ENCODE data around the gene CUX1.

Gene CUX1

DNA sequence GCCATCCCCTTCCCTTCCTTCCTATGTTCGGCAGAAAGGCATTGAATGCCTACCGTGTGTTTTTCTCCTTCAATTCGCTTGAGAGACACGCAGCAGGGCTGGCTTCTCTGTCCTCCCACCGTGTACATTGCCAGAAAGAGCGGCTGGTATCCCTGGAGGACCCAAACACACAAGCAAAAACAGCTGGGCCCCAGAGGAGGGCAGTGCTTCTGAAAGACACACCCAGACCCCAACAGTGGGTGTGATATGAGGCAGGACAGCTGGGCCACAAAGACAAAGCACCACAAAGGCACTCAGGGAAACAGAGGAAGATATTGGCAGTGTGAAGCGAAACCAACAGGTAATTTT is 336.1 kb downstream of the CUX1 start:
- DNase-seq (ENCODE audit: insufficient read length, low spot score) = no peak
- no peak for FAIRE-seq
- TF ChIP-seq SPI1 (IDR thresholded peaks at IDR 0.05; ENCODE audit: low read depth, low read length) = no peak
- no peak for TF ChIP-seq TAF1 (IDR thresholded peaks at IDR 0.05; ENCODE audit: low read depth, low read length)
- TF ChIP-seq PAX5 (IDR thresholded peaks at IDR 0.05; ENCODE audit: insufficient read depth, low read length, severe bottlenecking) = no peak
- no peak for TF ChIP-seq POU2F2 (IDR thresholded peaks at IDR 0.05; ENCODE audit: low read depth, low read length)
- no peak for TF ChIP-seq POLR2A (IDR thresholded peaks at IDR 0.05; ENCODE audit: low read depth, low read length)
- TF ChIP-seq POLR2AphosphoS5 (IDR thresholded peaks at IDR 0.05; ENCODE audit: low read depth, low read length) = no peak

GRCh38 chr7:102154425-102154824 is 337.0 kb downstream of the CUX1 start:
- no peak for TF ChIP-seq POLR2AphosphoS5 (IDR thresholded peaks at IDR 0.05; ENCODE audit: low read depth, low read length)
- TF ChIP-seq PAX5 (IDR thresholded peaks at IDR 0.05; ENCODE audit: insufficient read depth, low read length, severe bottlenecking) = no peak
- no peak for TF ChIP-seq POLR2A (IDR thresholded peaks at IDR 0.05; ENCODE audit: low read depth, low read length)
- no peak for TF ChIP-seq SPI1 (IDR thresholded peaks at IDR 0.05; ENCODE audit: low read depth, low read length)
- TF ChIP-seq POU2F2 (IDR thresholded peaks at IDR 0.05; ENCODE audit: low read depth, low read length) = no peak
- no peak for TF ChIP-seq TAF1 (IDR thresholded peaks at IDR 0.05; ENCODE audit: low read depth, low read length)
- DNase-seq (ENCODE audit: insufficient read length, low spot score) (no peak), FAIRE-seq (no peak)

DNA sequence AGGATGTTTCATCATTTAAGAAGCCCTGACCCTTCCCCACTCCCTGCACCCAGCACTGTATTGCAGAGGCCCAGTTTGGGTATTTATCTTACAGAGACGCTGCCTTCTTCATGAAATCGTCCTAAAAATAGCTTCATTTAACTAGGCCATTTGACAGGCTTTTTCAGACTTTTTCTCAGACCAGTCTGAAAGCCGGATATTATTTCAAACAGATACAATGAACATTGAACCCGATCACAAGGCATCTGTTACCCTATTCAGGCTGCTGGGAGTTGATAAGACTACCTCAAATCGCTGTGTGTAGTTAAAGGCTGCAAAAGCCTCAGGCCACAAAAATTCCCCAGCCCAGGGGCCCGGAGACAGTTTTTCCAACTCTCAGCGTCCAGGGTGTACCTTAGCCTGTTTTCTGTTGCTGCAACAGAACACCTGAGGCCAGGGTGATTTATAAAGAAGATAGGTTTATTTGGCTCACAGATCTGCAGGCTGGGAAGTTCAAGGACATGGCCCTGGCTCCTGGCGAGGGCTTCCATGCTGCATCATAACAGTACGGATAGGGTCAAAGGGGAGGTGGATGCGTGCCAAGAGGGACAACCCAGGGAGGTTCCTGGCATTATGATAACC is 338.5 kb downstream of the CUX1 start:
- no peak for TF ChIP-seq POLR2A (IDR thresholded peaks at IDR 0.05; ENCODE audit: low read depth, low read length)
- TF ChIP-seq TAF1 (IDR thresholded peaks at IDR 0.05; ENCODE audit: low read depth, low read length) = no peak
- no peak for TF ChIP-seq POU2F2 (IDR thresholded peaks at IDR 0.05; ENCODE audit: low read depth, low read length)
- TF ChIP-seq PAX5 (IDR thresholded peaks at IDR 0.05; ENCODE audit: insufficient read depth, low read length, severe bottlenecking) = no peak
- no peak for TF ChIP-seq POLR2AphosphoS5 (IDR thresholded peaks at IDR 0.05; ENCODE audit: low read depth, low read length)
- TF ChIP-seq SPI1 (IDR thresholded peaks at IDR 0.05; ENCODE audit: low read depth, low read length) = no peak
- DNase-seq (ENCODE audit: insufficient read length, low spot score) (no peak), FAIRE-seq (no peak)

DNA sequence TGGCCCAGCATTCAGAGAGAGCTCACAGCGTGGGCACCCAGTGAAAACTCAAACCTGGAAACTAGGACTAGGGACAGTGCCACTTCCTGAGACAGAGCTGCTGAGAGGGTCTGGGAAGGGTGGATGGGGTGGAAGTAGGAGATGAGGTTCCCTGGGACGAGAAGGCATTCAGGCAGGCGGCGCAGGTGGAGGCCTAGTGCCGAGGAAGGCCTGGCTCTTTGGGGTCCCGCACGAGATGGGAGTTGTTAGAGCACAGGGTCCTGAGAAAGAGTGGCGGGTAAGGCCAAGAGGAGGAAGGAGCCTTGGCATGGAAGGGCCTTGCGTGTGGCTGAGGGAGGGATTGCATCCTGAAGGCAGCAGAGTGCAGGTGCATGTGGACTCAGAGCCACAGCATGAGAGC is 339.4 kb downstream of the CUX1 start:
- no peak for TF ChIP-seq POLR2A (IDR thresholded peaks at IDR 0.05; ENCODE audit: low read depth, low read length)
- no peak for TF ChIP-seq POLR2AphosphoS5 (IDR thresholded peaks at IDR 0.05; ENCODE audit: low read depth, low read length)
- no peak for TF ChIP-seq POU2F2 (IDR thresholded peaks at IDR 0.05; ENCODE audit: low read depth, low read length)
- TF ChIP-seq PAX5 (IDR thresholded peaks at IDR 0.05; ENCODE audit: insufficient read depth, low read length, severe bottlenecking) = no peak
- no peak for TF ChIP-seq TAF1 (IDR thresholded peaks at IDR 0.05; ENCODE audit: low read depth, low read length)
- TF ChIP-seq SPI1 (IDR thresholded peaks at IDR 0.05; ENCODE audit: low read depth, low read length) = no peak
- FAIRE-seq = no peak
- DNase-seq (ENCODE audit: insufficient read length, low spot score) = no peak

DNA sequence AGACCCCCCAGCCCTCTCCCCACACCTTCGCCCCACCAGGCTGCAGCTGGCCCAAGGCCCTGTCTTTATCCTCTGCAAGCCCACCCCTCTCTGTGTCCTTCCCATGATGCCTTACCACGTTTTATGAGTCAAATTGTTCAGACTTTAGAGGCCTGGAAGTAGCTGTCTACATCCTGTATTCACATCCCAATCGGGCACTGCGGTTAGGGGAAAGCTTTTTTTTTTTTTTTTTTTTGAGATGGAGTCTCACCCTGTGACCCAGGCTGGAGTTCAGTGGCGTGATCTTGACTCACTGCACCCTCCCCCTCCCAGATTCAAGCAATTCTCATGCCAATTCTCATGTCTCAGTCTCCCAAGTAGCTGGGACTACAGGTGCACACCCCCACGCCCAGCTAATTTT is 347.7 kb downstream of the CUX1 start:
- TF ChIP-seq POLR2AphosphoS5 (IDR thresholded peaks at IDR 0.05; ENCODE audit: low read depth, low read length) (no peak), POU2F2 (IDR thresholded peaks at IDR 0.05; ENCODE audit: low read depth, low read length) (no peak), PAX5 (IDR thresholded peaks at IDR 0.05; ENCODE audit: insufficient read depth, low read length, severe bottlenecking) (no peak), TAF1 (IDR thresholded peaks at IDR 0.05; ENCODE audit: low read depth, low read length) (no peak), SPI1 (IDR thresholded peaks at IDR 0.05; ENCODE audit: low read depth, low read length) (no peak), POLR2A (IDR thresholded peaks at IDR 0.05; ENCODE audit: low read depth, low read length) (no peak)
- no peak for DNase-seq (ENCODE audit: insufficient read length, low spot score)
- no peak for FAIRE-seq

DNA sequence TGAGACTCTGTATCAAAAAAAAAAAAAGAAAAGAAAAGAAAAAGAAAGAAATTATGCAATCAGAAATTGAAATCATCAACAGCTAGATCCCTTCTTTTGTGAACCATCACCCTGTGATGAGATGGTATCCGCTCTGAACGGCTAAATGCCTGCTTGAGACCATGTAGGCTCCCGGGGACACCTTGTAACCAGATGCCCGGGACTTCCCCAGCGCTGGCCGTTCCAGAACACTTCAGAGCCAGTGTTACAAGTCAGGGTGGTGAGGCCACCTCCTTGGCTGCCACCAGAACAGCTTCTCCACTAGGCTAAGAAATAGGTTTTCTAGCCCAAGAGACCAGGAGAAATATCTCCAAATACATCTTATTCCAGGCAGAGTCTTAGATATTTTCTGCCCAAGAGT is 349.8 kb downstream of the CUX1 start:
- FAIRE-seq (no peak), DNase-seq (ENCODE audit: insufficient read length, low spot score) (no peak)
- TF ChIP-seq POLR2AphosphoS5 (IDR thresholded peaks at IDR 0.05; ENCODE audit: low read depth, low read length) (no peak), PAX5 (IDR thresholded peaks at IDR 0.05; ENCODE audit: insufficient read depth, low read length, severe bottlenecking) (no peak), SPI1 (IDR thresholded peaks at IDR 0.05; ENCODE audit: low read depth, low read length) (no peak), POU2F2 (IDR thresholded peaks at IDR 0.05; ENCODE audit: low read depth, low read length) (no peak), POLR2A (IDR thresholded peaks at IDR 0.05; ENCODE audit: low read depth, low read length) (no peak), TAF1 (IDR thresholded peaks at IDR 0.05; ENCODE audit: low read depth, low read length) (no peak)

GRCh38 chr7:102169651-102170392 is 352.4 kb downstream of the CUX1 start:
- FAIRE-seq (no peak), DNase-seq (ENCODE audit: insufficient read length, low spot score) (no peak)
- TF ChIP-seq POU2F2 (IDR thresholded peaks at IDR 0.05; ENCODE audit: low read depth, low read length) (no peak), TAF1 (IDR thresholded peaks at IDR 0.05; ENCODE audit: low read depth, low read length) (no peak), POLR2AphosphoS5 (IDR thresholded peaks at IDR 0.05; ENCODE audit: low read depth, low read length) (no peak), SPI1 (IDR thresholded peaks at IDR 0.05; ENCODE audit: low read depth, low read length) (no peak), POLR2A (IDR thresholded peaks at IDR 0.05; ENCODE audit: low read depth, low read length) (no peak), PAX5 (IDR thresholded peaks at IDR 0.05; ENCODE audit: insufficient read depth, low read length, severe bottlenecking) (no peak)

DNA sequence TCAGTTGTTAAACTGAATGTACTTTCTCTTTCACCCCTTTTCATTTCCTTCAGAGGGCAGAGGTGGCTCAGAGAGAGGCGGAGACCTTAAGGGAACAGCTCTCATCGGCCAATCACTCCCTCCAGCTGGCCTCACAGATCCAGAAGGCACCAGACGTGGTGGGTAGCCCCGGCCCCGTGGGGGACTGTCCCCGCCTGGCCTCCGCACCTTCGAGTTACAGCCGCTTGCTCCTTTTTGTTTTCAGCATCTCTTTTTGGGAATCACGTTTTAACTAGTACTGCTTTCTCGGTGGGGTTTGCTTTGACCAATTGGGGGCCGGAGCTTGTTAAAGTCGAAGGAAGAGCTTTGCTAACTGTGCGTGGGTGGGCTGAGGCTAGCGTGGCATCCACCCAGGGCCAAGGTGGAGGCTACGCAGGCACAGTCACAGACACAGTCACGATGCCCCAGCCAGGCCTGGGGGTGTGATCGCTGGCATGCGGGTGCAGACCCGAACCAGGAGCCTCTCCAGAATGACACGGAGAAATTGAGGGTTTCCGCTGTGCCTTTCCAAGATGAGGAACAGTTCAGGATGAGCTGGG is 353.1 kb downstream of the CUX1 start:
- DNase-seq (ENCODE audit: insufficient read length, low spot score) = no peak
- TF ChIP-seq POLR2AphosphoS5 (IDR thresholded peaks at IDR 0.05; ENCODE audit: low read depth, low read length) (no peak), PAX5 (IDR thresholded peaks at IDR 0.05; ENCODE audit: insufficient read depth, low read length, severe bottlenecking) (no peak), POLR2A (IDR thresholded peaks at IDR 0.05; ENCODE audit: low read depth, low read length) (no peak), TAF1 (IDR thresholded peaks at IDR 0.05; ENCODE audit: low read depth, low read length) (no peak), POU2F2 (IDR thresholded peaks at IDR 0.05; ENCODE audit: low read depth, low read length) (no peak), SPI1 (IDR thresholded peaks at IDR 0.05; ENCODE audit: low read depth, low read length) (no peak)
- no peak for FAIRE-seq

GRCh38 chr7:102173669-102174068 is 356.2 kb downstream of the CUX1 start:
- no peak for FAIRE-seq
- no peak for TF ChIP-seq PAX5 (IDR thresholded peaks at IDR 0.05; ENCODE audit: insufficient read depth, low read length, severe bottlenecking)
- TF ChIP-seq POLR2A (IDR thresholded peaks at IDR 0.05; ENCODE audit: low read depth, low read length) = no peak
- TF ChIP-seq SPI1 (IDR thresholded peaks at IDR 0.05; ENCODE audit: low read depth, low read length) = no peak
- no peak for TF ChIP-seq TAF1 (IDR thresholded peaks at IDR 0.05; ENCODE audit: low read depth, low read length)
- no peak for TF ChIP-seq POLR2AphosphoS5 (IDR thresholded peaks at IDR 0.05; ENCODE audit: low read depth, low read length)
- TF ChIP-seq POU2F2 (IDR thresholded peaks at IDR 0.05; ENCODE audit: low read depth, low read length) = no peak
- no peak for DNase-seq (ENCODE audit: insufficient read length, low spot score)

All from GM12891 (cell line).